GM13976 (cell line): Measurements from ENCODE around the gene DAPK2.

Source experiments
- DNase-seq: peaks from one replicate; pipeline ENCODE4 v3.0.0; 2012; ENCODE audit warnings: low spot score
- CTCF ChIP-seq: IDR thresholded peaks from 2 replicates; pipeline ENCODE4 v1.5.1; 2012; ENCODE audit warnings: borderline replicate concordance, mild to moderate bottlenecking; ENCODE audit not compliant: insufficient read depth; ENCODE audit errors: extremely low read depth, missing control alignments, control extremely low read depth
- in situ Hi-C: fragments of 300-500 bp; cut with MboI; formaldehyde crosslinking; loops from one replicate; pipeline ENCODE4 v1.12.0; 2022; ENCODE audit warnings: low sequenced_read_pairs, mixed read lengths, inconsistent platforms; ENCODE audit not compliant: unreplicated experiment

DAPK2 gene

GRCh38 chr15:64045101-64045435, 1.2 kb downstream of the DAPK2 start:
- TF ChIP-seq CTCF: no peak
- peak; percentile 41 for DNase-seq
- in situ Hi-C loops: no loop called here

- DNase-seq: peak; percentile 77
- in situ Hi-C loops: no loop called here
- TF ChIP-seq CTCF: no peak
Measured at GRCh38 chr15:64044300-64045100, 1.8 kb downstream of the DAPK2 start.

- in situ Hi-C loops: no loop called here
- TF ChIP-seq CTCF: no peak
- no peak for DNase-seq
Measured at GRCh38 chr15:64038878-64039610, 7.2 kb downstream of the DAPK2 start.

- no peak for TF ChIP-seq CTCF
- in situ Hi-C loops: no loop called here
- DNase-seq: no peak
Measured at GRCh38 chr15:64037966-64038365, 8.3 kb downstream of the DAPK2 start.

- TF ChIP-seq CTCF: no peak
- in situ Hi-C loops: no loop called here
- no peak for DNase-seq
Measured at GRCh38 chr15:64037116-64037515, 9.2 kb downstream of the DAPK2 start.

- DNase-seq: no peak
- no peak for TF ChIP-seq CTCF
- in situ Hi-C loops: no loop called here
Measured at GRCh38 chr15:64035525-64035924, 10.8 kb downstream of the DAPK2 start.
